Activated CD8-positive, alpha-beta T cell treated with anti-CD3 and anti-CD28 coated beads for 36 hours (primary cell): ENCODE results near the gene WASF3. TPM values are rescaled to one million over a fixed set of nuclear protein-coding genes. Genes with fewer than 3 reads are reported as not detected.

Source experiments
- ATAC-seq: fragments of 200-7000 bp; cut with Tn5 transposase; one replicate; pipeline ENCODE4 v1.10.0; 2021; ENCODE audit warnings: mild to moderate bottlenecking, moderate library complexity
- CTCF ChIA-PET: fragments of 350-600 bp; sonication (Branson Sonifier 250); formaldehyde crosslinking; loops from one replicate; lab custom pipeline; 2021; ENCODE audit warnings: antibody characterized with exemption; lab: Charles Lee
- POLR2A ChIA-PET: fragments of 350-600 bp; sonication (Branson Sonifier 250); formaldehyde crosslinking; loops from one replicate; lab custom pipeline; 2021; ENCODE audit warnings: antibody characterized with exemption; lab: Charles Lee
- DNase-seq: peaks from one replicate; pipeline ENCODE4 v3.0.0-alpha.2; 2020
- H3K27ac Mint-ChIP-seq: one replicate; pipeline ENCODE4 v1.8.0; 2021; ENCODE audit warnings: mild to moderate bottlenecking, mixed read lengths
- H3K27me3 Mint-ChIP-seq: one replicate; pipeline ENCODE4 v1.8.0; 2021; ENCODE audit warnings: mixed read lengths
- H3K36me3 Mint-ChIP-seq: one replicate; pipeline ENCODE4 v1.8.0; 2021; ENCODE audit warnings: low read depth, mixed read lengths
- H3K4me1 Mint-ChIP-seq: one replicate; pipeline ENCODE4 v1.8.0; 2021; ENCODE audit warnings: low read depth, mixed read lengths
- H3K4me3 Mint-ChIP-seq: one replicate; pipeline ENCODE4 v1.8.0; 2021; ENCODE audit warnings: mild to moderate bottlenecking, moderate library complexity, mixed read lengths
- H3K9me3 Mint-ChIP-seq: one replicate; pipeline ENCODE4 v1.8.0; 2021; ENCODE audit warnings: mixed read lengths
- CTCF ChIP-seq: fragments of 200-600 bp; IDR thresholded peaks from one replicate; pipeline ENCODE4 v1.8.0; 2022; ENCODE audit warnings: antibody characterized with exemption, mild to moderate bottlenecking
- intact Hi-C: fragments of 100-400 bp; cut with micrococcal nuclease; formaldehyde crosslinking; loops from one replicate; pipeline ENCODE4 v1.10.0; 2022
- total RNA-seq, 2 experiments: library from RNA; stranded (reverse); gene quantifications; one replicate each; pipeline ENCODE4 v1.2.3, GENCODE V29; 2021

Gene WASF3
- total RNA-seq, 2 experiments from 2014 or later = 0.07 to 0.09 TPM

- no peak for DNase-seq
- no peak for TF ChIP-seq CTCF
- intact Hi-C loops = no loop called here
- no peak for ATAC-seq
- Mint-ChIP-seq H3K4me1 (no peaks in the 10 kb centered on the region), H3K36me3 (no peaks in the 10 kb centered on the region), H3K27me3 (peaks cover 10% of the 10 kb centered on the region), H3K4me3 (no peak overlapping the region), H3K9me3 (no peaks in the 10 kb centered on the region), H3K27ac (no peak overlapping the region)
- POLR2A ChIA-PET = no interaction called here
- CTCF ChIA-PET = interaction anchor here (1.2 kb wide), 1 partner anchor 30 kb away, joined by 7 read pairs; no protein-coding TSS in a partner anchor
These were observed 111.1 kb downstream of the WASF3 start for GRCh38 chr13:26668357-26669146.

- TF ChIP-seq CTCF = no peak
- Mint-ChIP-seq H3K27ac (no peak overlapping the region), H3K4me1 (no peaks in the 10 kb centered on the region), H3K4me3 (no peak overlapping the region), H3K36me3 (no peaks in the 10 kb centered on the region), H3K9me3 (no peaks in the 10 kb centered on the region), H3K27me3 (peaks cover 12% of the 10 kb centered on the region)
- intact Hi-C loops = no loop called here
- ATAC-seq (no peak), DNase-seq (no peak)
- ChIA-PET CTCF (no interaction called here), POLR2A (no interaction called here)
These were observed 116.4 kb downstream of the WASF3 start for GRCh38 chr13:26673890-26674289.

- ChIA-PET CTCF (interaction anchor here (2.3 kb wide), 1 partner anchor 21 kb away, joined by 7 read pairs; no protein-coding TSS in a partner anchor), POLR2A (no interaction called here)
- Mint-ChIP-seq H3K36me3 (no peaks in the 10 kb centered on the region), H3K4me3 (no peak overlapping the region), H3K27me3 (peaks cover 7% of the 10 kb centered on the region), H3K27ac (no peak overlapping the region), H3K9me3 (no peaks in the 10 kb centered on the region), H3K4me1 (no peaks in the 10 kb centered on the region)
- no peak for TF ChIP-seq CTCF
- intact Hi-C loops = no loop called here
- no peak for ATAC-seq
- DNase-seq = no peak
These were observed 119.7 kb downstream of the WASF3 start for GRCh38 chr13:26677156-26677555.

- DNase-seq (no peak), ATAC-seq (no peak)
- TF ChIP-seq CTCF = no peak
- no peak overlapping the region for H3K27ac Mint-ChIP-seq
- intact Hi-C loops = no loop called here
- no peaks in the 10 kb centered on the region for H3K36me3 Mint-ChIP-seq
- POLR2A ChIA-PET = no interaction called here
- CTCF ChIA-PET = no interaction called here
- no peaks in the 10 kb centered on the region for H3K4me1 Mint-ChIP-seq
- no peaks in the 10 kb centered on the region for H3K9me3 Mint-ChIP-seq
- H3K4me3 Mint-ChIP-seq = no peak overlapping the region
- H3K27me3 Mint-ChIP-seq = peaks cover 6% of the 10 kb centered on the region
These were observed 120.8 kb downstream of the WASF3 start for GRCh38 chr13:26678330-26678729.

- Mint-ChIP-seq H3K27me3 (peaks cover 4% of the 10 kb centered on the region), H3K4me1 (no peaks in the 10 kb centered on the region), H3K36me3 (no peaks in the 10 kb centered on the region), H3K4me3 (no peak overlapping the region), H3K9me3 (no peaks in the 10 kb centered on the region), H3K27ac (no peak overlapping the region)
- POLR2A ChIA-PET = no interaction called here
- no peak for TF ChIP-seq CTCF
- DNase-seq = no peak
- no peak for ATAC-seq
- CTCF ChIA-PET = no interaction called here
- intact Hi-C loops = no loop called here
These were observed 121.3 kb downstream of the WASF3 start for GRCh38 chr13:26678796-26679195.
